HepG2 (cell line): Measurements from ENCODE around the gene CDC34. TPM values are rescaled to one million over a fixed set of nuclear protein-coding genes. Genes with fewer than 3 reads are reported as not detected.
A peak's percentile ranks its signal among the peaks of the same experiment; 100 is the strongest.

ENCODE experiments used
- AGO2 ChIP-seq: fragments of 200-400 bp; formaldehyde crosslinking; optimal IDR thresholded peaks from 2 replicates; pipeline ENCODE3; 2017; ENCODE audit warnings: mild to moderate bottlenecking, low read depth, low read length, moderate library complexity
- ELF3 ChIP-seq: IDR thresholded peaks from 2 replicates; pipeline ENCODE4 v1.6.1; 2016; ENCODE audit warnings: missing genetic modification reagents, missing compliant biosample characterization
- EP300 ChIP-seq, 3 experiments: sonication (generic) in 1 of 3; formaldehyde crosslinking in 1 of 3; IDR thresholded peaks; 2 replicates each; pipeline versions ENCODE4 v1.5.1 to v1.6.1; 2011 to 2020; ENCODE audit warnings: low read depth in 2 of 3, low read length in 2 of 3, borderline replicate concordance in 1 of 3, improper control_type of control experiment in 1 of 3, mild to moderate bottlenecking in 1 of 3, missing genetic modification reagents in 1 of 3, moderate library complexity in 1 of 3
- IKZF4 ChIP-seq: sonication (generic); formaldehyde crosslinking; IDR thresholded peaks from 2 replicates; pipeline ENCODE4 v1.5.1; 2020; ENCODE audit warnings: borderline replicate concordance, mild to moderate bottlenecking, low read depth, missing genetic modification reagents; ENCODE audit errors: not compliant biosample characterization
- JUNB ChIP-seq: sonication (generic); formaldehyde crosslinking; IDR thresholded peaks from 2 replicates; pipeline ENCODE4 v1.8.0; 2022; ENCODE audit warnings: missing genetic modification reagents, mild to moderate bottlenecking, borderline replicate concordance
- KDM5B ChIP-seq: sonication (generic); formaldehyde crosslinking; IDR thresholded peaks from 2 replicates; pipeline ENCODE4 v1.4.0; 2020; ENCODE audit warnings: missing genetic modification reagents, mild to moderate bottlenecking, borderline replicate concordance
- MLLT10 ChIP-seq: sonication (generic); formaldehyde crosslinking; IDR thresholded peaks from 2 replicates; pipeline ENCODE4 v1.4.0; 2020; ENCODE audit warnings: missing genetic modification reagents
- NCOR1 ChIP-seq: fragments of 200-600 bp; sonication (generic); IDR thresholded peaks from 2 replicates; pipeline ENCODE4 v1.7.0; 2017; ENCODE audit warnings: antibody characterized with exemption, low read length, borderline replicate concordance
- TBX3 ChIP-seq: fragments of 450-650 bp; IDR thresholded peaks from 2 replicates; pipeline ENCODE4 v1.6.1; 2017; ENCODE audit warnings: antibody characterized with exemption, mild to moderate bottlenecking, inconsistent platforms, borderline replicate concordance
- ZFAT ChIP-seq: sonication (generic); formaldehyde crosslinking; conservative IDR thresholded peaks from 2 replicates; pipeline ENCODE4 v1.8.1; 2023; ENCODE audit warnings: missing genetic modification reagents, inconsistent platforms
- ZFYVE20 ChIP-seq: sonication (generic); formaldehyde crosslinking; IDR thresholded peaks from 2 replicates; pipeline ENCODE4 v1.8.0; 2023; ENCODE audit warnings: low read depth, mild to moderate bottlenecking, moderate library complexity, missing genetic modification reagents, borderline replicate concordance
- ZKSCAN8 ChIP-seq: IDR thresholded peaks from 2 replicates; pipeline ENCODE4 v1.6.1; 2016; ENCODE audit warnings: borderline replicate concordance, missing genetic modification reagents, missing compliant biosample characterization
- ZNF17 ChIP-seq: sonication (generic); formaldehyde crosslinking; IDR thresholded peaks from 2 replicates; pipeline ENCODE4 v1.5.0; 2020; ENCODE audit warnings: mild to moderate bottlenecking, missing genetic modification reagents
- ZNF337 ChIP-seq: sonication (generic); formaldehyde crosslinking; IDR thresholded peaks from 2 replicates; pipeline ENCODE4 v1.5.1; 2020; ENCODE audit warnings: missing genetic modification reagents, low read depth, mild to moderate bottlenecking, borderline replicate concordance
- ZNF431 ChIP-seq: sonication (generic); formaldehyde crosslinking; IDR thresholded peaks from 2 replicates; pipeline ENCODE4 v1.9.0; 2022; ENCODE audit warnings: missing genetic modification reagents, low read depth, mild to moderate bottlenecking, borderline replicate concordance
- ZSCAN30 ChIP-seq: sonication (generic); formaldehyde crosslinking; IDR thresholded peaks from 2 replicates; pipeline ENCODE4 v1.5.0; 2020; ENCODE audit warnings: mild to moderate bottlenecking, missing genetic modification reagents
- polyA plus RNA-seq, 8 experiments: library from polyadenylated mRNA; depleted of rRNA in 3 of 8; stranded (reverse) in 7 of 8; unstranded in 1 of 8; fragments of >200 nt; fragmentation: Illumina TruSeq in 4 of 8; extraction: Trizol in 4 of 8; gene quantifications; 2 replicates each; pipeline versions ENCODE4 v1.2.1 to v1.2.3, GENCODE V29; 2011 to 2016; ENCODE audit warnings: low read depth in 4 of 8, missing spikeins in 1 of 8, mixed read lengths in 1 of 8; ENCODE audit not compliant: insufficient read depth in 1 of 8
- total RNA-seq, 5 experiments: library from RNA; depleted of rRNA; stranded (reverse); fragments of >200 nt; fragmentation: Illumina TruSeq; extraction: Trizol; gene quantifications; 2 replicates each; pipeline ENCODE4 v1.2.3, GENCODE V29; 2016; ENCODE audit warnings: low read depth in 1 of 5
- TF ChIP-seq, protein P1 (sequence below): sonication (generic); formaldehyde crosslinking; conservative IDR thresholded peaks from 2 replicates; pipeline ENCODE4 v1.8.0; 2022; ENCODE audit warnings: mild to moderate bottlenecking, moderate library complexity, missing genetic modification reagents
- TF ChIP-seq, protein P2 (sequence below): sonication (generic); formaldehyde crosslinking; IDR thresholded peaks from 2 replicates; pipeline ENCODE4 v1.5.0; 2020; ENCODE audit warnings: mild to moderate bottlenecking, low read depth, missing genetic modification reagents, borderline replicate concordance
- TF ChIP-seq, protein P3 (sequence below): sonication (generic); formaldehyde crosslinking; IDR thresholded peaks from 2 replicates; pipeline ENCODE4 v1.5.1; 2020; ENCODE audit warnings: missing genetic modification reagents, mild to moderate bottlenecking, borderline replicate concordance
- TF ChIP-seq, protein P4 (sequence below): sonication (generic); formaldehyde crosslinking; IDR thresholded peaks from 2 replicates; pipeline ENCODE4 v1.8.1; 2023; ENCODE audit warnings: mild to moderate bottlenecking, missing genetic modification reagents, borderline replicate concordance
- TF ChIP-seq, protein P5 (sequence below): sonication (generic); formaldehyde crosslinking; IDR thresholded peaks from 2 replicates; pipeline ENCODE4 v1.8.1; 2022; ENCODE audit warnings: mild to moderate bottlenecking, missing genetic modification reagents

CDC34 gene
- total and polyA plus RNA-seq, 2 of the 13 experiments (the other 11 are each of a cell fraction or from before 2014, with no cell fraction given): 138 to 150 TPM

DNA sequence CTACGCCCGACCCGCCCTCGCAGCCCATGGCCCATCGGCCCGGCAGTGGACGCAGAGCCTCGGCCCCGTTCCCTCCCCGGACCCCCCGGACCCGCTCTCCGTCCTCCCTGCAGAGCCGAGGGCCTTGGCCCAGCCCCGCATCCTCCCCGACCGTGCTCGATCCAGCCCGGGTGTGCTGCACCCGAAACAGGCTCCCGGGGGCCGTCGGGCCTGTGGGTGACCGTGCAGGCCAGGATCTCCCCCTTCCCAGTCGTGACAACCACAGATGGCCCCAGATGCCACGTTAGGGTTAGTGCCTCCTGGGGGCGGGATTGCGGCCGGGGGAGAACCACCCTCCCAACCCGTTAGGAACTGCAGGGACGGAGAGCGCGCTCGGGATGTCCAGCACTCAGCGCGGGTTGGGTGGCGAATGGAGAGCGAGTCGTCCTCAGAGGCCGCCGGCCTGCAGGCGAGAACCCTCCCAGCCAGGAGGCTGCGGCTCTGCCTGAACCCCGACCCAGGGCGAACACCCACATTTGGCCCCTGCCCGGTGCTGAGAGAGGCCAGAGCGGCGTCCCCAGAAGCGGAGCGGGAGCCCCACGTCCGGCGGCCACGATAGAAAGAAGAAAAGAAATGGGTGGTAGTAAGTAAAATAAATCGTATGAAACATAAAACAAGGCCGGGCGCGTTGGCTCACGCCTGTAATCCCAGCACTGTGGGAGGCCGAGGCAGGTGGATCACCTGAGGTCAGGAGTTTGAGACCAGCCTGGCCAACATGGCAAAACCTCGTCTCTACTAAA is 42.0 kb upstream of the CDC34 start (continued):
- TF ChIP-seq, protein P1, sequence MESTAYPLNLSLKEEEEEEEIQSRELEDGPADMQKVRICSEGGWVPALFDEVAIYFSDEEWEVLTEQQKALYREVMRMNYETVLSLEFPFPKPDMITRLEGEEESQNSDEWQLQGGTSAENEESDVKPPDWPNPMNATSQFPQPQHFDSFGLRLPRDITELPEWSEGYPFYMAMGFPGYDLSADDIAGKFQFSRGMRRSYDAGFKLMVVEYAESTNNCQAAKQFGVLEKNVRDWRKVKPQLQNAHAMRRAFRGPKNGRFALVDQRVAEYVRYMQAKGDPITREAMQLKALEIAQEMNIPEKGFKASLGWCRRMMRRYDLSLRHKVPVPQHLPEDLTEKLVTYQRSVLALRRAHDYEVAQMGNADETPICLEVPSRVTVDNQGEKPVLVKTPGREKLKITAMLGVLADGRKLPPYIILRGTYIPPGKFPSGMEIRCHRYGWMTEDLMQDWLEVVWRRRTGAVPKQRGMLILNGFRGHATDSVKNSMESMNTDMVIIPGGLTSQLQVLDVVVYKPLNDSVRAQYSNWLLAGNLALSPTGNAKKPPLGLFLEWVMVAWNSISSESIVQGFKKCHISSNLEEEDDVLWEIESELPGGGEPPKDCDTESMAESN (CRISPR knock-in tag): 0 out of 2 replicates have a peak, but pooled peaks have one; percentile 3
- no peak for TF ChIP-seq ZKSCAN8 (CRISPR knock-in tag)
- peak; percentile 29; the same call in 1 of the 2 replicates for TF ChIP-seq KDM5B (CRISPR knock-in tag)
- TF ChIP-seq, protein P2, sequence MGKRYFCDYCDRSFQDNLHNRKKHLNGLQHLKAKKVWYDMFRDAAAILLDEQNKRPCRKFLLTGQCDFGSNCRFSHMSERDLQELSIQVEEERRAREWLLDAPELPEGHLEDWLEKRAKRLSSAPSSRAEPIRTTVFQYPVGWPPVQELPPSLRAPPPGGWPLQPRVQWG (CRISPR knock-in tag): no peak
- peak; percentile 80; the same call in 1 of the 2 replicates for TF ChIP-seq MLLT10
- TF ChIP-seq ZNF17 (CRISPR knock-in tag): peak; percentile 63; the same call in 1 of the 2 replicates
- TF ChIP-seq EP300 (IDR thresholded peaks at IDR 0.05; ENCODE audit: low read depth in 2 of 2, low read length in 2 of 2): no peak
- TF ChIP-seq EP300 (CRISPR knock-in tag; IDR thresholded peaks at IDR 0.05; ENCODE audit: borderline replicate concordance): no peak
- TF ChIP-seq ZNF431 (CRISPR knock-in tag): no peak
- no peak for TF ChIP-seq ZFYVE20 (CRISPR knock-in tag)
- no peak for TF ChIP-seq ZFAT (CRISPR knock-in tag)
- TF ChIP-seq TBX3: no peak
- TF ChIP-seq ZNF337 (CRISPR knock-in tag): peak; percentile 42; the same call in 1 of the 2 replicates
- TF ChIP-seq, protein P3, sequence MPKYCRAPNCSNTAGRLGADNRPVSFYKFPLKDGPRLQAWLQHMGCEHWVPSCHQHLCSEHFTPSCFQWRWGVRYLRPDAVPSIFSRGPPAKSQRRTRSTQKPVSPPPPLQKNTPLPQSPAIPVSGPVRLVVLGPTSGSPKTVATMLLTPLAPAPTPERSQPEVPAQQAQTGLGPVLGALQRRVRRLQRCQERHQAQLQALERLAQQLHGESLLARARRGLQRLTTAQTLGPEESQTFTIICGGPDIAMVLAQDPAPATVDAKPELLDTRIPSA (CRISPR knock-in tag): no peak
- TF ChIP-seq, protein P4, sequence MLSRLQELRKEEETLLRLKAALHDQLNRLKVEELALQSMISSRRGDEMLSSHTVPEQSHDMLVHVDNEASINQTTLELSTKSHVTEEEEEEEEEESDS: no peak
- peak; percentile 73; the same call in 1 of the 2 replicates for TF ChIP-seq ZSCAN30 (CRISPR knock-in tag)
- no peak for TF ChIP-seq NCOR1
- TF ChIP-seq, protein P5, sequence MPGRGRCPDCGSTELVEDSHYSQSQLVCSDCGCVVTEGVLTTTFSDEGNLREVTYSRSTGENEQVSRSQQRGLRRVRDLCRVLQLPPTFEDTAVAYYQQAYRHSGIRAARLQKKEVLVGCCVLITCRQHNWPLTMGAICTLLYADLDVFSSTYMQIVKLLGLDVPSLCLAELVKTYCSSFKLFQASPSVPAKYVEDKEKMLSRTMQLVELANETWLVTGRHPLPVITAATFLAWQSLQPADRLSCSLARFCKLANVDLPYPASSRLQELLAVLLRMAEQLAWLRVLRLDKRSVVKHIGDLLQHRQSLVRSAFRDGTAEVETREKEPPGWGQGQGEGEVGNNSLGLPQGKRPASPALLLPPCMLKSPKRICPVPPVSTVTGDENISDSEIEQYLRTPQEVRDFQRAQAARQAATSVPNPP: no peak
- no peak for TF ChIP-seq IKZF4 (CRISPR knock-in tag)
- TF ChIP-seq JUNB (CRISPR knock-in tag): no peak
- TF ChIP-seq ELF3 (CRISPR knock-in tag): peak; percentile 18; the same call in 1 of the 2 replicates
- peak; percentile 55 for TF ChIP-seq AGO2
